GM18498 (cell line): ENCODE measurements around the gene SMC1B.
"Not testable (repeated sequence)": the region's sequence is repeated elsewhere in the genome, so short reads cannot be mapped to it uniquely, and the experiment has no call there.

Experiments used
- ATAC-seq: cut with Tn5 transposase; IDR thresholded peaks from one replicate; pipeline ENCODE4 v1.9.1; 2021; ENCODE audit warnings: mild to moderate bottlenecking, moderate library complexity; ENCODE audit not compliant: unreplicated experiment

The SMC1B gene

DNA sequence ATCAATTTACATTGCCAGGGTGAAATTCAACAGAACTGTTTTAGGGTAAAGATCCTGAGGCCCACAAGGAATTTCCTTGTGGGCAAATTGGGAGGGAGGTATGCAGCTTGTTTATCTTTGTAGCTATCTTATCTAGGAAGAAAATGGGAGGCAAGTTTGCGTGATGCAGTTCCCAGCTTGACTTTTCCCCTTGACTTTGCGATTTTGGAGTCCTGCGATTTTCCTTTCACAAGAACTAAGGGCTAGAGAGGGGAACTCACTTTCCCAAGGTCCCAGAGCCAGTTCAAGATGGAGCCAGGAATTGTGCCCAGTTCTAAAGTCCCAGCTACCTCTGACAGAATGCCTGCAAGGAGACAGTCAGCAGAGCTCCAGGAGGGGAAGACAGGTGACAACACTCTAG, 30.8 kb upstream of the SMC1B start:
- no peak for ATAC-seq

DNA sequence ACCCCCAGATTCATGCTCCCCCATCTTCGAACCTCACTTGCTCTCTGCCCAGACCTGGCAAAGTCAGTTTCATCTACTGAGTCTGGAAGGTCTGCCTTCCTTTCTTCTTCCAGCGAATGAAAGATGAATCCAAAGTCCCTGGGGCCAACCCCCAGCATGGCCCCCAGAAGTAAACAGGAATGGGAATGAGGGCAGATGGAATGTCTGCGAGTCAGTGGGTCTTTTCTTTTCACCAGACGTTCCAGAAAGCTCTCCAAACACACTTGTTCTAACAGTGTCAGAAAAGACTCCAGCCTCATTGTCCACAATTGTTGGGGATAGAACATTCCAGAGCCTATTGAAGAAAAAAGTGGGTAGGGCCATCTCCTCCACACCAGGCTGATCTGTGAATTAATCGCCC, 28.7 kb upstream of the SMC1B start:
- no peak for ATAC-seq

DNA sequence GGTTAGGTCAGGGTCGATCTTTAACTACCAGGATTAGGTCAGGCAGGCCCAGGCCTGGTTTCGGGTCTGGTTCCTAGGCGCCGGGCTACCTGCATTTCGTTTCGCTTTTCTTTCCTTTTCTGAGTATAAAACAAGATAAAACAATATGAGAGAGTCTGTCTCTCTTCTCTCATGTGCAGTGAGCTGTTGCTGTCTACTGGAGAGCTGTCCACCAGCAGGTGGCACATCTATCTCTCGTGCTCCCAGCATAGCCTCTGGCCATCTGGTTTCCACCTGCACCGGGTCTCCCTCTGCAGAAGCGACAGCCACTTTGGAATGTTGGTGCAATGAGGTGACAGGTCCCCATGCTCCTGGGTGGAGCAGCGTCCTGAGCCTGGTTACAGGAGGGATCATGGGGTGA, 27.7 kb upstream of the SMC1B start:
- ATAC-seq: no peak

DNA sequence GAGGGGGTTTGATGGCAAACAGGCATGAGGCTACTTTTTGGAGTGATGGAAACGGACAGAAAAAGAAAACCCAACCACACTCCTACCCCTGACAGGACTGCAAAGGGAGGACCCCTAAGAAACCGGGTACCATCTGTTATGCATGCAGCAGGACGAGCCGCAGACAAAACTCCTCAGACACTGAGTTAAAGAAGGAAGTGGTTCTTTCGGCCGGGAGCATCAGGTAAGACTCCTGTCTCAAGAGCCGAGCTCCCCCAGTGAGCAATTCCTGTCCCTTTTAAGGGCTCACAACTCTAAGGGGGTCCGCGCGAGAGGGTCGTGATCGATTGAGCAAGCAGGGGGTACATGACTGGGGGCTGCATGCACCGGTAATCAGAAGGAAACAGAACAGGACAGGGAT, 27.3 kb upstream of the SMC1B start:
- not testable (repeated sequence) for ATAC-seq

DNA sequence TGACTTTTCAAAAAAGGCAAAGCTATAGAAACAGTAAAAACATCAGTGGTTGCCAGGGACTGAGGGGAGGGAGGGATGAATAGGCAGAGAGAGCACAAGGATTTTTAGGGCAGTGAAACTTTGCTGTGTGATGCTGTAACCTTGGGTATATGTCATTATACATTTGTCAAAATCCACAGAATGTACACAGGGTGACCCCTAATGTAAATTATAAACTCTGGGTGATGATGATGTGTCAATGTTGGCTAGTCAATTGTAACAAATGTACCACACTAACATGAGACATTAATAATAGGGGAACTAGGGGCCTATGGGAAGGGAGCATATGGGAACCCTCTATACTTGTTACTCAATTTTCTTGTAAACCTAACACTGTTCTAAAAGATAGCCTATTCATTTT, 24.9 kb upstream of the SMC1B start:
- no peak for ATAC-seq

DNA sequence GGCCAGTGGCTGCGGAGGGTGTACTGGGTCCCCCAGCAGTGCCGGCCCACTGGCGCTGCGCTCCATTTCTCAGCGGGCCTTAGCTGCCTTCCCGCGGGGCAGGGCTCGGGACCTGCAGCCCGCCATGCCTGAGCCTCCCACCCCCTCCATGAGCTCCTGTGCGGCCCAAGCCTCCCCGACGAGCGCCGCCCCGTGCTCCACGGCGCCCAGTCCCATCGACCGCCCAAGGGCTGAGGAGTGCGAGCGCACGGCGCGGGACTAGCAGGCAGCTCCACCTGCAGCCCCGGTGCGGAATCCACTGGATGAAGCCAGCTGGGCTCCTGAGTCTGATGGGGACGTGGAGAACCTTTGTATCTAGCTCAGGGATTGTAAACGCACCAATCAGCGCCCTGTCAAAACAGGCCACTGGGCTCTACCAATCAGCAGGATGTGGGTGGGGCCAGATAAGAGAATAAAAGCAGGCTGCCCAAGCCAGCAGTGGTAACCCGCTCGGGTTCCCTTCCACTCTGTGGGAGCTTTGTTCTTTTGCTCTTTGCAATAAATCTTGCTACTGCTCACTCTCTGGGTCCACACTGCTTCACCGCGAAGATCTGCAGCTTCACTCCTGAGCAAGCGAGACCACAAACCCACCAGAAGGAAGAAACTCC, 23.6 kb upstream of the SMC1B start:
- ATAC-seq: not testable (repeated sequence)

DNA sequence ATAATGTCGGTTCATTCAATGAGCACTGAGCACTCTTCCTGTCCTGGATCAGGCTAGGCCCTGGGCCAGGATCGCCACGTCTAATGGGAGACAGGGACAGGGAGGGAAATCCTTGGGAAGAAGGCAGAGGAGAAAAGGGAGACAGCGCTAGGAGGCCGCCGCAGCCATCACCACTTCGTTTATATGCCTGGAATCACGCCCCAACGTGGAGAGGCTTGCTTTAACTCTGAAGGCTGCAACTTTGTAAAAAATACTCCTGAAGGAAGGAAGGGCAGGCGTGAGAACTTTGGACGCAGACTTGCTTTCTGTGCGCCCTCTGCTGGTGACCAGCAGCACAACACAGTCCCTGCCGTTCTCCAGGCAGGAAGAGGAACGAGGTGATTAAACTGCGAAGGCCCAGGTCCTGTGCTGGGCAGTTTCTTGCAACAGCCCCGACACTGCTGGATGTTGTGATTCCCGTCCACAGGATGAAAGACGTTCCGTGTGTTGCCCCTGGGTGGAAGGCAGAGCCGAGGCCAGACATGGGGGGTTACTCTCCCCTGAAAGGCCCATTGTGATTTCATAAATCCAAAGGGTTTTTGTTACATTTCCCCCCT, 22.2 kb upstream of the SMC1B start:
- ATAC-seq: no peak

DNA sequence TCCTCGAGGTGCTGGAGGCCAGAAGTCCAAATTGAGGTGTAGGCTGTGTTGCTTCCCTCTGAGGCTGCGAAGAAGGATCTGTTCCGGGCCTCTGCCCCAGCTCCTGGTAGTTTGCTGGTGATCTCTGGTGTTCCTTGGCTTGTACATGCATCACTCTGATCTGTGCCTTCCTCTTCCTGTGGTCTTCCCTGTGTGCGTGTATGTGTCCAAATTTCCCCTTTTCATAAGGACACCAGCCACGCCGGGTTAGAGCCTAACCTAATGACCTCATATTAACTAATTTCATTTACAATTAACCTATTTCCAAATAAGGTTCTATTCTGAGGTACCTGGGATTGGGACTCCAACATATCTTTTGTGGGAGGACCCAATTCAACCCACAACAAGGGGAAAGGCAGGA, 21.6 kb upstream of the SMC1B start:
- no peak for ATAC-seq

DNA sequence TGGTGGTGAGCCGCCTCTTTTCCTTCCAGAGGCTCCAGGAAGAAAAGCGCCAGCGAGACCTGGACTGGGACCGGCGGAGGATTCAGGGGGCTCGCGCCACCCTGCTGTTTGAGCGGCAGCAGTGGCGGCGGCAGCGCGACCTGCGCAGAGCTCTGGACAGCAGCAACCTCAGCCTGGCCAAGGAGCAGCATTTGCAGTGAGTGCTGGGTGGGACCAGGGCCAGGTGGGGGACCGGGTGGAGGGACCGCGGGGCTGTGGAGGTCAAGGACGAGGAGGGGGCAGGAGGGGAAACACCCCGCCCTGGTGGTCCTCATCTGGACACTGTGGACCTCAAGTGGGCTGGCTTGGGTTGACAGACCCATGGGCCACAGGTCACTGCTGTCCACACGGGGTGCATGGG, 17.5 kb upstream of the SMC1B start:
- ATAC-seq: no peak

DNA sequence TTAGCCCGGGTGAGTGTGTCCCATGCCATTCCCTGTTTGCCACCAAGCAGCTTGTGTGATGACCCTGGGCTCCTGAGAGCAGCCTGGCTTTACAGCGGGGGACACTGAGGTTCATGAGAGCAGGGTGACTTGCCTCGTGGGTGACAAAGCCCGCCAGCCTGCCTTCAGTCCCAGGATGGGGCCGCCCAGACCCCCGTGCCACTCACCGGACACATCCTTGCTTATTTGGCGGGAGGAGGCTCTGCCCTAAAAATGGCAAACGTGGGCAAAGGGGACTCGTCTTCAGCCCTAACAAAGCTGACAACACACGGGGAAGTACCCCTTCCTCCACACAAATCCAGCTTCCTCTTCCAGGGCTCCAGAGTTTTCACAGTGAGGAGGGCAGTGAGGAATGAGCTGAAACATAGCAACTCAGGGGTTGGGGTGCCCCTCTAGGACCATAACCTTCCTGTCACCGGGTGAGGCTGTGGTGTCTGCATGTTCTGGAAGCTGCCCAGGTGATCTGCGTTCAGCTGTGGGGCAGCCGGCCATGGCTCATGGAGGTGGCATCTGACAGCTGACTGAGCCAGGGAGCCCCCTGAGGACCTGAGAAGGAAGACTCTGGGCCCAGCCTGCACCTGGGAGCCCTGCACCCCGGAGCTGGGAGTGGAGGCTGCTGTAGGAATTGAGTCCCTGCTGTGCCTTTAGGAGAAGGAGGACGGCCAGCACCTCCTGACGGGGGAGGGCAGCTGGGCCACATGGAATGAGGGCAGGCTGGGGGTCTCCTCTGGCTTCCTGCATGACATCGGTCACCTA, 16.8 kb upstream of the SMC1B start:
- no peak for ATAC-seq

DNA sequence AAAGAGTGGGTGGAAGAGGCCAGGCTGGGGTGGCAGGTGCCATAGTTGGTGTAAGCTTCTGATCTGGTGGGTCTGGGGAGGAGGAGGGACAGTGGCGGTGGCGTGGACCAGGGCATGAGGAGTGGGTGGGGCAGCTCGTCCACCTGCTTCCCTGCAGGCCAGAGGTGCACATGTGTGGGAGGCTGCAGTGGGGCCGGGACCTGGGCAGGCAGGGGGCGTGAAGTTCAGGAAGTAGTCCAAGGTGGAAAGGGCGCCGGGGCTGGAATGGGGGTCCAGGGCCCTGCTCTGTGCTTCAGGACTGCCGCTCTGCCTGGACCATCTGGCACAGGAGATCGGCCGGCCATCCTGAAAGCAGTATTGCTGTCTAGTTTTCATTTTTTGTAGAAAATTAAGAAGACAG, 16.0 kb upstream of the SMC1B start:
- ATAC-seq: no peak

DNA sequence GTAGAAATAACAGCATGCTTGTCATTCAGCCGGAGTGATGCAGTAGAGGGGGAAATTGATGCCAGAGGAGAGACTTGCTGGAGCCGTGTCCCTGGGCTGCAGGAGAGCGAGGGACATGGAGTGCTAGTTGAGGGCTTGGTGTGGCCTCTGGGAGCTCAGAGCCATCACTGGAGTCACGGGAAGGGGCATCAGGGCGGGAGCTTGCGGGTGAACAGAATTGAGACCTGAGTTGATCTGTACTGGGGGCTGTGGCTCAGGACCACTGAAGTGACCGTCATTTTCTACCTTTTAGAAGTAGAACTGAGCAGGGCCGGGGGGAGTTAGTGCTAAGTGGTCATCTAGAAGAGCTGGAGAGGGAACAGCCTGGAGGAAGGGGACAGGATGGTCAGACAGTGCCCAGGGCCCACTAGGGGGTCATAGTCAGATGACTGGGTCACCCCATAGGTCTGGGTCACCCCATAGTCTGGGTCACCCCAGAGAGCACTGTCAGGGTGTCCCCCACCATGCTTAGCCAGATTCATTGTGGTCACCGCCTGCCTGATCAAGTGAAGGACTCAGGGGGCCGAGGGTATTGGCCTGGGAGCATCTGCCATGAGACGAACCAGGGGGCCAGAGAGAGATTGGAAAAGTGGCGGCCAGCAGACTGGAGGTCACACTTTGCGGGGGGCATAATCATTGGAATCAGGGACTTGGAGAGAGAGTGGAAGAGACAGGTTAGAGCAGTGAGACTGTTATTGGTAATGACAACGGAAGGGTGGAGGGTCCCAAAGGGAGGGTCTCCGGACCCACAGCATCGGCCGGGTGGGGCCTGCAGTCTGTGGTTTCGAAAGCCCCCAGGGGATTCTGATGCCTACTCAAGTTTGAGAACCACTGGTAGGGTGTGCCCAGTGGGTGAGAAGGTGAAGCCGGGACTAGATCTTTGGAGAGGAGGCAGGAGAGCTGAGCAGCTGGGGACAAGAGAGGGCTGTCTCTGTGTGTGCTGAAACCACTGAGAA, 15.3 kb upstream of the SMC1B start:
- ATAC-seq: no peak

DNA sequence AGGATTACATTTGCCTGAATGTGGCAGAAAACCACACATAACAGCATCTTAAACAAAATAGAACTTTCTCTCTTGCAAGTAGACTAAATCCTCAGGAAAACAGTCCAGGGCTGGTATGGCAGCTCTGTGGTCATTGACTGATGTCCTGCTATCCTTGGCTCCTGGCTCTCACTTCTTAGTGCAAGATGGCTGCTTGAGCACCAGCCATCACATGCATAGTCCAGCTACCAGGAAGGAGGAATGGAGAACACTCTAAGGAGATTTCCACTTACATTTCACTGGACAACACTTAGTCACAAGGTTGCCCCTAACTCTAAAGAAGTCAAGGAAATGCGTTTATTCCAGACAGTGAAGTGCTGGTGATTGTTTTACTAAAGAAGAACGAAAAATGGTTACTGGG, 13.7 kb upstream of the SMC1B start:
- no peak for ATAC-seq

DNA sequence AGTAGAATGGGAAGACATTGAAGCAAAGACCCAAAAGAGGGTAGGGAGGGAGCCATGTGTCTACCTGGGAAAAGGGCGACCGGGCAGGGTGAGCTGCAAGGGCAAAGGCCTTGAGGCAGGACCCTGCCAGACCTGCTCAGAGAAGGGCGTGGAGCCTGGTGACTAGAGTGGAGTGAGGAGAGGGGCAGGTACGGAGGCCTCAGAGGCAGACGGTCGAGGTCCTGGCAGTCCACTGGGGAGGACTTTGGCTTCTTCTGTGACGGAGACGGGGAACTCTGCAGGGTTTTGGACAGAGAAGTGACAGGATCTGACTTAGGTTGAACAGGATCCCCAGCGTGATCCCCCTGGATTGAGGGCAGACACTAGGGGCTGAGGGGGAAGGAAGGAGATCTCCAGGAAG, 13.0 kb upstream of the SMC1B start:
- no peak for ATAC-seq

DNA sequence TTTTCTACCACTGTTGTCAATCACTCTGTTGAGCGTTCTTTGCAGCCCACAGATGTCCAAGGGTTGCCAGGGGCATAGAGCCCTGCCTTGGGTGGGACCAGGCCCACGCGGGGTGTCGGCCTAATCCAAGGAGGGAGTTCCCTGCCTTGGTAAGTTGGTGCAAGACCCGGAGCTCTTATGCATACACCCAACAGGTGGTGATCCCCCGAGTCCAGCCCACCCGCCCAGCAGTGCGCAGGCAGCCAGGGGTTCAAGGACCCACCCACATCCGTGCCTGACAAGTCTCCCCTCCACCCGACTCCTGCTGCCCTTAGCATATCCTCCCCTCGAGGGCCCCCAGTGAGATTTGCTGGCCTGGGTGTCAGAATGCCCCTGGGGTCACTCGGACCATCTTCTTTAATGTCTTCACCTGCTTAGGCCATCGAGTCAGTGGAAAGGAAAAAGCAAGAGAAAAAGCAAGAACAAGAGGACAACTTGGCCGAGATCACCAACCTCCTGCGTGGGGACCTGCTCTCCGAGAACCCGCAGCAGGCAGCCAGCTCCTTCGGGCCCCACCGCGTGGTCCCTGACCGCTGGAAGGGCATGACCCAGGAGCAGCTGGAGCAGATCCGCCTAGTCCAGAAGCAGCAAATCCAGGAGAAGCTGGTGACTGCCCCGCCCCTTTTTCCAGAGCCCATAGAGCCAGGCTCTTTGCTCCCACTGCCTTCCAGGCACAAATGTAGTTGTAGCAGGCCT, 12.3 kb upstream of the SMC1B start:
- ATAC-seq: no peak

DNA sequence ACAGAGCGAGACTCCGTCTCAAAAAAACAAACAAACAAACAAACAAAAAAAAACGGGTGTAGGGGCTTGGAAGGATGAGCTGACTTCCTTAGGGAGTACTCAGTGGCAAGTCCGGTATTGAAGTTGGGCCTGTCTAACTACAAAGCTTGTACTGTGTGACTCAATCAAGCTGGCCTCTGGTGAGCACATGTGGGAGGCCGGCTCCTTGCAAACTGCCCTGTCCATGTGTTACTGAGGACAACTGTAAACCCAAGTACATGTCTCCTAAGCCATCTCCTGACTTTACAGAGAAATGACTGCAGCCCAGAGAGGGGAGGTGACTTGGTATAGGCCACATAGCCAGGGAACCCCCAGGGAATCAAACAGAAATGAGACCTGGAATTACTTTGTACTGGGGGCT, 11.7 kb upstream of the SMC1B start:
- no peak for ATAC-seq

DNA sequence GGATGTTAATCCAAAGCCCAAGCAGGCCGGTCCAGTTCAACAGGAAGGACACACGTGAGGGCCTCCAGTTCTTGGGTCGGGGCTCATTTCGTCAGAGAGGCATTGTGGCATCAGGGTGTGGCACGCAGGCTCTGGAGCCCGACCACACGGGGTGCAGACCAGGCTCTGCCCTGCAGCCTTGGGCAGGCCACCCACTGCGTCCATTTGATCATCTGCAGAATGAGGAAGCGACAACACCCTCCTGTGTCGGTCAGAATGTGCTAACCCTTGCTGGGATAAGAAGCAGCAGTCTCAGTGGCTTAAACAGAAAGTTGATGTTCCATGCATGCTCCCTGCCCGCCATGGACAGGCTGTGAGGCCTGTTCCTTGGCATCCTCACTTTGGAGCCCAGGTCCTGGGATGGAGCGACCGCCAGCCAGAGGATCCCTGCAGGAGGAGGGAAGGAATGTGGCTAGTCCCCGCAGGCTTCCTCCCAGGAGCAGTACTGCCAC, 10.9 kb upstream of the SMC1B start:
- no peak for ATAC-seq

DNA sequence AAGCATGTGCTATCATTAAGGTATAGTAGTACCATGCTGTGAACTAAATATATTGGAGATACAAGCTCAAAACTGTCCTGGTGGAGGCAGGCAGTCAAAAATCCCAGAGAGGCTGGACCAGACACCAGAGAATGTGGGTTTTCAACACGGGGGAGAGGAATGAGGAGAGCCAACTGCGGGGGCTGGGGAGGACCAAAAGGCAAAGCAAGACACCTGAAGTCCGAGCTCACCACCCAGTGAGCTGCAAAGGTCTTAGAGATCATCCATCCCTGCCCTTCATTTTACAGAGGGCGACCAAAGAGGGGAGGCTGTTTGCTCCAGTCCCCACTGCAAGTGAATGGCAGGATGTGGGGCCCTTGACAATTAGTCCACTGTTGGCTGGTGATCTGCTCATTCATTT, 10.1 kb upstream of the SMC1B start:
- no peak for ATAC-seq

DNA sequence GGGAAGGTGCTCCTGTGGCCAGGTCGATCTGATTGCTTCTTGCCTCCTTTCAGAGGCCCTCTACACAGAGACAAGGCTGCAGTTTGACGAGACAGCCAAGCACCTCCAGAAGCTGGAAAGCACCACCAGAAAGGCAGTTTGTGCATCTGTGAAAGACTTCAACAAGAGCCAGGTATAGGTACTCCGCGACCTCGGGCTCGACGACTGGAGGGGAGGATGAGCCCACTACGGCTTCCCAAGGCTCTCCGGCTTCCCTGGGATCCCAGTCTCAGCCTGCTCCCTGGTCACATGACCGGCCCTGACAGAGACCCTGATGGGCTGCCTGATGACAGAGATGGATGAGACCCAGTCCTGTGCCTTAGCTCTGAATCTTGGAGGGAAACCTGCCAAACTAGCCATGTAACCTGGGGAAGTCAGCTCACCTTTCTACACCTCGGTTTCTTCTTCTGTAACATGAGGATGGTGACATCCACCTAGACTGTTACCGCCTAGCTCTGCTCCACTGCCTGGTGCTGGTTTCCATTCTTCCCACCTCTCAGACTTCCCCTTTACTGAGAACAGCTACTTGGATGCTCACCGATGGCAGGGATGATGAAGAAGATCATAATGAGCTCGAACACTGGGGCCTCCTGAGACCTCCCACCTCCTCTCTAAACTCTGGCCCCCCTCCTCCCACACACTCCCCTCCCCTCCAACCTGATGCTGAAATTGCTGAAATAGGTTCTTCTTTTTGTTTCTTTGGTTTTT, 9.0 kb upstream of the SMC1B start:
- no peak for ATAC-seq
